Spinal cord (tissue), 10 donors: ENCODE results near the gene GRID1. TPM values are rescaled to one million over a fixed set of nuclear protein-coding genes. Genes with fewer than 3 reads are reported as not detected.

Experiments
- DNase-seq, 6 donors: peaks; one replicate each; pipeline versions ENCODE4 v3.0.0 to v3.0.0-alpha.2; 2013 to 2015; ENCODE audit warnings: low spot score in 6 of 6, low read depth in 4 of 6
- H3K27ac ChIP-seq: one replicate; pipeline ENCODE4 v1.5.1; 2013; ENCODE audit warnings: low read depth, low read length, control low read depth
- H3K27me3 ChIP-seq: one replicate; pipeline ENCODE4 v1.6.1; 2013; ENCODE audit warnings: low read length; ENCODE audit not compliant: control insufficient read depth, insufficient read depth
- H3K36me3 ChIP-seq: one replicate; pipeline ENCODE4 v1.6.1; 2013; ENCODE audit warnings: low read length; ENCODE audit not compliant: control insufficient read depth, insufficient read depth
- H3K4me1 ChIP-seq: one replicate; pipeline ENCODE4 v1.6.1; 2013; ENCODE audit warnings: low read length; ENCODE audit not compliant: control insufficient read depth, insufficient read depth
- H3K4me3 ChIP-seq: one replicate; pipeline ENCODE4 v1.5.1; 2013; ENCODE audit warnings: low read depth, low read length, control low read depth
- H3K9me3 ChIP-seq: one replicate; pipeline ENCODE4 v1.6.1; 2013; ENCODE audit warnings: low read length; ENCODE audit not compliant: control insufficient read depth, insufficient read depth
- WGBS: methylation state at CpG from one replicate; pipeline ENCODE4 v1.1.5; 2013; ENCODE audit warnings: missing lambda C conversion rate; ENCODE audit not compliant: insufficient coverage; 5-methylcytosine and 5-hydroxymethylcytosine counted together
- polyA plus RNA-seq, 2 donors: library from polyadenylated mRNA; unstranded; fragments of 120-200 nt; gene quantifications; one replicate each; pipeline ENCODE4 v1.2.1, GENCODE V29; 2013; ENCODE audit not compliant: insufficient read length in 2 of 2
- total RNA-seq, 2 donors: library from RNA; depleted of rRNA in 1 of 2; stranded (reverse); fragments of 120-200 nt in 1 of 2; fragments of >200 nt in 1 of 2; gene quantifications; one replicate each; pipeline versions ENCODE4 v1.2.3 to v1.2.4, GENCODE V29; 2013 to 2014
- donor health status: healthy.

GRID1 gene
- total and polyA plus RNA-seq, 4 donors: 7.6 to 30.1 (median 22.2) TPM

DNA sequence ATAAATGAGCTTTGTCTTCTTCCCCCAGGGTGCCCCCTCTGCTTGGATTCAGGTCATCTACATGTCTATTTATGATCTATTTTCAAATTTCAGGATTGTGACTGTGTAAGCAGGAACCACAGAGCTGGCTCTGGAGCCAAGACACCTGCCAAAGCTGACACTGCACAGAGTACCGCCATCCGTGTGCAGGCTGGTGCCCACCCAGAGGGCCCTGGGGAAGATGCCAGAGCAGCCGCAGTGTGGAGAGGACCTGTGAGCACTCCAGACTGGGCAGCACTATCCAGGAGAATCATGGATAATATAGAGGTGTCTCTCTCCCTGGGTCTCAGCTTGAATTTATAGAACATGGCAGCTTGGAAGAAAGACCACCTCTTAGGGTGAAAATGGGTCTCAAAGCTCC lies 577.5 kb downstream of the GRID1 start:
- no peaks in the 10 kb centered on the region for H3K27me3 ChIP-seq
- WGBS: 40% methylated on average over 3 of the region's 3 CpGs
- H3K4me1 ChIP-seq: peaks cover 55% of the 10 kb centered on the region
- peaks cover 3% of the 10 kb centered on the region for H3K36me3 ChIP-seq
- no peak for DNase-seq
- no peak overlapping the region for H3K4me3 ChIP-seq
- H3K9me3 ChIP-seq: no peaks in the 10 kb centered on the region
- H3K27ac ChIP-seq: no peak overlapping the region

DNA sequence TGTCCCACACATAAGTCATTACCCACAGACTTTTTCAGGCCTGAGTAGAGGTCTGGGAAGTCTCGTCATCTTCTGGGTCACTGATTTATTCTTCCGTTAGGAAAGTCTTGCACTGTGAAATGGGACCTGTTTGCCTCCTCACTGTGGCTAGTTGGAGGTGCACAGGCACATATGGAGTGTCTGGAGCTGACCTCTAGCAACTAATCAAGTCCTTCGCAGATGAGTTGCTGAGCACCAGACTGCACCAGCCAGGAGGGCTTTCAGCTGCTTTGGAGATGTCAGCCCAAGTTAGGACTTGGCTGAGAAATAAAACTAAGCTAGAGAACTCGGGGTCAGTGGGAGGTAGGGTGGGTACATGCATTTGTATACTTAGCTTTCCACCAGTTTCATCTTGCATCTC lies 578.0 kb downstream of the GRID1 start:
- Histone ChIP-seq H3K9me3 (no peaks in the 10 kb centered on the region), H3K27me3 (no peaks in the 10 kb centered on the region), H3K27ac (no peak overlapping the region), H3K4me1 (peaks cover 55% of the 10 kb centered on the region), H3K36me3 (peaks cover 3% of the 10 kb centered on the region), H3K4me3 (no peak overlapping the region)
- 69% methylated on average over 2 of the region's 4 CpGs for WGBS
- peak in 1 of 6 donors; percentile 42 for DNase-seq

DNA sequence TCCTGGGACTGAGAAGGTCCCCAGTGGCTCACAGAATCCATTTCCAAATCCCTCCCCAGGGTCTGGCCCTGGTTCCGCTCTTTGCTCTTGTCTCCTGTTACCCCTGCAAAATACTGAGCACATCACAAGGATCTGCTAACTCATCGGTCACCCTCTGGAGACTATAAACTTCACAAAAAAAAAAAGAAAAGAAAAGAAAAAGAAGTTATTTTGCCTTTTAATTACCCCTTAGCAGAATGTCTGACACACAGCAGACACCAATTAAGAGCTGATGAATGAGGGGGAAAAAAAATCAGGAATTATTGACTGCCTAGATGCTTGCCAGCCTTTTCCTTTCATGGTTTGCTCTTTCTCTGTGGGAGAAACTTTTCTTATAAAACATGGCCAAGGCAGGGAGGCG lies 578.7 kb downstream of the GRID1 start:
- H3K4me1 ChIP-seq: peaks cover 55% of the 10 kb centered on the region
- no CpG with 5 or more reads among the region's 3 CpGs for WGBS
- DNase-seq: peak in 5 of 6 donors; percentile 18 to 73 (median 40)
- no peaks in the 10 kb centered on the region for H3K27me3 ChIP-seq
- H3K36me3 ChIP-seq: peaks cover 3% of the 10 kb centered on the region
- no peak overlapping the region for H3K4me3 ChIP-seq
- no peak overlapping the region for H3K27ac ChIP-seq
- no peaks in the 10 kb centered on the region for H3K9me3 ChIP-seq

DNA sequence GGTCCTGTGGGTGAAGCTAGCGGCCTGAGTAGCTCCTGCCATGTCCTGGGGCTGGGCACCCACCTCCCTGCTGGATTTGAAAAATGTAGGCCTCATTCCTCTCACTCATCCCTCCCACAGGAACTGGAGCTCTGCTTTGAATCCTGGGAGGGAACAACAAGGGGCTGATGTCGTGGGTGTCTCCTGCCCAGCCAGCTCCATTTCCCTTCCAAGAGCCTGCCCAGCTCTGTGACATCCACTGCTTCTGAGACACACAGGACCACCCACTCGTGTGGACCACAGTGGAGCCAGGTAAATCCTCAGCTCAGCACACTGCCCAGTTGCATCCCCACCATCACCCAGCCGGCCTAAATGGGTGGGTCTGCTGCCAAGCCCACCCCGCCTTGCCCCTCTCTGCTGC lies 579.2 kb downstream of the GRID1 start:
- 66% methylated on average over 5 of the region's 5 CpGs for WGBS

DNA sequence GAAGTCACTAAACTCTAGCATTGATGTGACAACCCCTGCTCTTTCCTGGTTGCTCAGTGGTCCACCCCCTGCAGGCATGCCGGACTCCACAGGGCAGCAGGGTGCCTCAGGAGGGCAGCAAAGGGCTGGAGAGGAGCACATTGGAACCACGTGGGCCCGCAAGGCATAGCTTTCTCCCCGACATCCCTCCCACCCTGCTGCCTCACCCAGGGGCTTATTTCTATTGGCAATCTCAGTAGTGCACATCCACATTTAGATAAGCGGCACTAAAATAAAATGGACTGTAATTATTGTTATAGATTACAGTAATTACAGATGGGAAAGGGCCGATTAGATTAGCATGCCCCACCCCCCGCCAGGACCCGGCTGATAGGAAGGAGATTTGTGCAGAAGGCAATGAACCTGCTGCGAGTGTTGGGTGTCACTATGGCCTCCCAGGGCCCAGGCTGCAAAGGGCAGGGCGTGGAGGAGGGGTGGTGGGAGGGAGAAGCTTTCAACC lies 580.1 kb downstream of the GRID1 start:
- no peak overlapping the region for H3K27ac ChIP-seq
- 68% methylated on average over 7 of the region's 10 CpGs for WGBS
- no peaks in the 10 kb centered on the region for H3K27me3 ChIP-seq
- no peak overlapping the region for H3K4me3 ChIP-seq
- peak in 1 of 6 donors; percentile 64 for DNase-seq
- peaks cover 44% of the 10 kb centered on the region for H3K4me1 ChIP-seq
- H3K9me3 ChIP-seq: no peaks in the 10 kb centered on the region
- H3K36me3 ChIP-seq: peaks cover 3% of the 10 kb centered on the region

More for the DNA sequence above, 579.2 kb downstream of the GRID1 start:
- H3K4me1 ChIP-seq: peaks cover 52% of the 10 kb centered on the region
- no peak overlapping the region for H3K27ac ChIP-seq
- no peak overlapping the region for H3K4me3 ChIP-seq
- no peak for DNase-seq
- H3K36me3 ChIP-seq: peaks cover 3% of the 10 kb centered on the region
- no peaks in the 10 kb centered on the region for H3K27me3 ChIP-seq
- no peaks in the 10 kb centered on the region for H3K9me3 ChIP-seq

DNA sequence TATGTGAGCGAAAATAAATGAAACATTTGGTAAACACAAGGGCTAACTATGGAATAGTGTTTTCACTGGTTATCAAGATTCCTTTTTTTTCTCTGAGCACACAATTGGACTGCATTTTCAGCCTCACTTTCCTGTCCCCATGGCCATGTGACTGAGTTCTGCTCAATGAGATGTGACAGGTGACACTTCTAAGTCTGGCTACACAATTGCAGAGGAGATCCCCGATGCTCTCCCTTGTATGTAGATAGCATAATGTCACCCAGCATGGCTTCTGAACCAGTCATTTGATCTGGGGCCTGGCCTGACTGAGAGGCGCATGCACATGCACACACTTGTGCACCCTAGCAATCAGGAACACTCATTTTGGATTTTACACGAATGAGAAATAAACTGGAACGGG lies 581.8 kb downstream of the GRID1 start:
- H3K9me3 ChIP-seq: no peaks in the 10 kb centered on the region
- no peaks in the 10 kb centered on the region for H3K27me3 ChIP-seq
- WGBS: 69% methylated on average over 3 of the region's 5 CpGs
- no peak overlapping the region for H3K4me3 ChIP-seq
- H3K27ac ChIP-seq: no peak overlapping the region
- peaks cover 29% of the 10 kb centered on the region for H3K4me1 ChIP-seq
- no peak for DNase-seq
- no peaks in the 10 kb centered on the region for H3K36me3 ChIP-seq

DNA sequence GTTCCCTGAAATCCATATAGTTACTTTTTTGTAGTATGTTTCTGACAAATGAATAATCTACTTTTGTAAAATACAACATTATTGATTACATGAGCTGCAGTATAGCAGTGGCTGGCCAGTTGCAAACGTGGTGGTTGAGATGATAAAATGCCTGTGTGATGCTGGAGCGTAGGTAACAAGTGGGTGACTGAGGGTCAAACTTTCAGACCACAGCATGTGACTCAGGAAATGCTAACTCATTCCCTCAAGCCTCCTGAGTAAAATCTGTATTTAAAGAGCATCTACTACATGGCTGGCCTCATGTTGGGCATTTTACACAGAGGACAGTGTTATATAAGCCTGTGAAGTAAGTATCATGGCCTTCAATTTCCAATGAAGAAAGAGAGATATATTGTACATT lies 585.2 kb downstream of the GRID1 start:
- Histone ChIP-seq H3K36me3 (no peaks in the 10 kb centered on the region), H3K4me1 (peaks cover 2% of the 10 kb centered on the region), H3K4me3 (no peak overlapping the region), H3K9me3 (no peaks in the 10 kb centered on the region), H3K27me3 (no peaks in the 10 kb centered on the region), H3K27ac (no peak overlapping the region)
- WGBS: no CpG with 5 or more reads among the region's 2 CpGs
- DNase-seq: peak in 1 of 6 donors; percentile 5

DNA sequence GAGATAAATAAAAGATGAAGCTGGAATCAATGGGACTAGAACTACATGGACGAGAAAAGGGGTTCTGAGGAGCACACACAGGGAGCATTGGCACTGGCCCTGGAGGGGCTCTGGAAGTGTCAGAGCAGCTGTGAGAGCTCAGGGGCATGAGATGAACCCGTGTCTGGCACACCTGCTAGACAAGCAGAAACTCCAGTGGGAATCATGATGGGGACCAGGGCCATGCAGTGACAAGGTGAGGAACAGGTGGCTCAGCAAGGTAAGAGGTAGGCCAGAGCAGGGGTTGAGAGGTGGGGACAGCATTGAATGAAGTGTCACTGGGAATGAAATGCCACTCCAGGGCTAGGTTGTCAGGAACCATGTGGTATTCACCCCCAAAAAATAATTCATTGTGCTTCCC lies 588.5 kb downstream of the GRID1 start:
- Histone ChIP-seq H3K4me3 (no peak overlapping the region), H3K4me1 (no peaks in the 10 kb centered on the region), H3K9me3 (peaks cover 1% of the 10 kb centered on the region), H3K27me3 (no peaks in the 10 kb centered on the region), H3K36me3 (no peaks in the 10 kb centered on the region), H3K27ac (no peak overlapping the region)
- 82% methylated on average over 2 of the region's 2 CpGs for WGBS
- no peak for DNase-seq

DNA sequence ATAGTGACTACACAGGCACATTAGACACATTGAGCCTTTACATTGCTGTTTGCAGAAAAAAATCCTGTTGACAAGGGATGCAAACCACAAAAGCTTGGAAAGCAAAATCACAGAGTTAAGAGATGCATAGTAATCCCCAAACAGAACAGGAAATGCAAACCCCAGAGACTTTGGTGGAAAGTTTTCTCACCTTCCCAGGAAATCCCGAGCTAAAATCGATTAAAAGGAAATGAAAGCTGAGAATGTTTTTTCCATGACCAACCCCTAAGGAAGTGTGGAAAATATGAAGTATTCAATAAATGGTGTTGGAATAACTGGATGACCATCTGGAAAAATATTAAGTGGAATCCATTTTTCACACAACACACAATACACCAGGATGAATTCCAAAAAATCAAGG lies 598.7 kb downstream of the GRID1 start:
- WGBS: no CpG with 5 or more reads among the region's 2 CpGs

DNA sequence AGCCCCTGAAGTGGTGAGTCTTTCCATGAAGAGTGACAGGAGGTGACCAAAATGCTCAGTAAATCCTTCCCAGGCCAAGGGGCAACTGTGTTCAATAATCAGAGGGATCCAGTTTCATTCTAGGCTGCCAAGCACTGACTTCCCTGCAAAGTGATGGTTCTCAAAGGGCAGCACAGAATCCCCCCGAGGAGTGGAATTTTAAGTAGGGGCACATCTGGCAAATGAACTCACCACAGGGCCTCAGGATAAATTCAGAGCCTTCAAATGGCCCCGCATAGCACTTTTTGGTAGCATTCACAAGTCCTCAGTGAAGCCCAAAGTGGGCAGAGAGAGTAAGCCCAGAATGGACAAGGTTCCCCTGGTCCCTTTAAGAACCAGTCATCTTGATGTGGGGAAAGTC lies 602.5 kb downstream of the GRID1 start:
- H3K36me3 ChIP-seq: no peaks in the 10 kb centered on the region
- no peaks in the 10 kb centered on the region for H3K9me3 ChIP-seq
- WGBS: 44% methylated on average over 2 of the region's 2 CpGs
- no peak overlapping the region for H3K4me3 ChIP-seq
- no peak overlapping the region for H3K27ac ChIP-seq
- no peaks in the 10 kb centered on the region for H3K27me3 ChIP-seq
- peaks cover 5% of the 10 kb centered on the region for H3K4me1 ChIP-seq
- no peak for DNase-seq

More for the DNA sequence above, 598.7 kb downstream of the GRID1 start:
- no peaks in the 10 kb centered on the region for H3K36me3 ChIP-seq
- H3K9me3 ChIP-seq: no peaks in the 10 kb centered on the region
- H3K27me3 ChIP-seq: no peaks in the 10 kb centered on the region
- H3K27ac ChIP-seq: no peak overlapping the region
- no peak for DNase-seq
- H3K4me3 ChIP-seq: no peak overlapping the region
- no peaks in the 10 kb centered on the region for H3K4me1 ChIP-seq
